Endothelial cell of umbilical vein (primary cell): Measurements from ENCODE around the gene HUNK.

ENCODE experiments used
- FOS ChIP-seq: IDR thresholded peaks from 2 replicates; pipeline ENCODE4 v1.6.1; 2011; ENCODE audit warnings: mild to moderate bottlenecking, low read length, moderate library complexity, borderline replicate concordance; ENCODE audit not compliant: insufficient read depth
- MYC ChIP-seq: IDR thresholded peaks from one replicate; pipeline ENCODE4 v1.6.1; 2011; ENCODE audit warnings: mild to moderate bottlenecking, low read depth, low read length
- POLR2AphosphoS5 ChIP-seq: IDR thresholded peaks from 2 replicates; pipeline ENCODE4 v1.6.1; 2012; ENCODE audit warnings: low read depth, mild to moderate bottlenecking, control low read depth, low read length, moderate library complexity; ENCODE audit not compliant: insufficient read depth
- TF ChIP-seq, protein P1 (sequence below), 2 donors: IDR thresholded peaks; 1 replicate in 1 of 2; 2 replicates in 1 of 2; pipeline ENCODE4 v1.5.1; 2011; ENCODE audit warnings: low read length in 2 of 2, mild to moderate bottlenecking in 2 of 2, moderate library complexity in 2 of 2, control low read depth in 1 of 2, inconsistent platforms in 1 of 2, low read depth in 1 of 2; ENCODE audit not compliant: insufficient read depth in 1 of 2; ENCODE audit errors: extremely low read depth in 1 of 2

DNA sequence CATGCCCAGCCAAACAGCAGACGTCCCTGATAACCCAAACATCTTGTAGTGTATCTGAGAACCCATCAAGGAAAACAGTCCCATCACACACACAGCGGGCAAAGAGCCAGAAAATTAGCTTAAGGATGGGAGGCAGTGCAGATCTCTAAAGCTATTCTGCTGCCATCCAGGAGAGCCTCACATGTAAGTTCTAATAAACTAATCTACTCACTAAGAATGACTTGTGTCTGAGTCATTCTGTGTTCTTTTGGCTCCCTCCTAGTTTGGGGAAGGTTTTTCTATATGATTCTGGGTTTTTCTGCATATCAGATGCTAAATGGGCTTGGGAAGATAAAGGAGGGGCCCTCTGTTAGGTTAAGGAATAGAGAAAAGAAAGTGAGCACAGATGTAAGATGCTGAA, 162.8 kb downstream of the HUNK start:
- TF ChIP-seq, protein P1, sequence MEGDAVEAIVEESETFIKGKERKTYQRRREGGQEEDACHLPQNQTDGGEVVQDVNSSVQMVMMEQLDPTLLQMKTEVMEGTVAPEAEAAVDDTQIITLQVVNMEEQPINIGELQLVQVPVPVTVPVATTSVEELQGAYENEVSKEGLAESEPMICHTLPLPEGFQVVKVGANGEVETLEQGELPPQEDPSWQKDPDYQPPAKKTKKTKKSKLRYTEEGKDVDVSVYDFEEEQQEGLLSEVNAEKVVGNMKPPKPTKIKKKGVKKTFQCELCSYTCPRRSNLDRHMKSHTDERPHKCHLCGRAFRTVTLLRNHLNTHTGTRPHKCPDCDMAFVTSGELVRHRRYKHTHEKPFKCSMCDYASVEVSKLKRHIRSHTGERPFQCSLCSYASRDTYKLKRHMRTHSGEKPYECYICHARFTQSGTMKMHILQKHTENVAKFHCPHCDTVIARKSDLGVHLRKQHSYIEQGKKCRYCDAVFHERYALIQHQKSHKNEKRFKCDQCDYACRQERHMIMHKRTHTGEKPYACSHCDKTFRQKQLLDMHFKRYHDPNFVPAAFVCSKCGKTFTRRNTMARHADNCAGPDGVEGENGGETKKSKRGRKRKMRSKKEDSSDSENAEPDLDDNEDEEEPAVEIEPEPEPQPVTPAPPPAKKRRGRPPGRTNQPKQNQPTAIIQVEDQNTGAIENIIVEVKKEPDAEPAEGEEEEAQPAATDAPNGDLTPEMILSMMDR (IDR thresholded peaks at IDR 0.05; ENCODE audit: extremely low read depth in 1 of 2, insufficient read depth in 1 of 2, low read depth in 1 of 2, low read length in 2 of 2) = no peak
- TF ChIP-seq POLR2AphosphoS5 (no peak), MYC (no peak), FOS (no peak)
